ENCODE measurements around the gene DUSP22.

Gene DUSP22

GRCh38 chr6:337805-338368, 45.6 kb downstream of the DUSP22 start:
- peak; percentile 25 for DNase-seq (ENCODE audit: low read depth, low spot score)

- DNase-seq (ENCODE audit: low read depth, low spot score) = no peak
Measured at GRCh38 chr6:338815-339262, 46.6 kb downstream of the DUSP22 start.

- no peak for DNase-seq (ENCODE audit: low read depth, low spot score)
Measured at GRCh38 chr6:339480-339879, 47.2 kb downstream of the DUSP22 start.

- DNase-seq (ENCODE audit: low read depth, low spot score) = no peak
Measured at GRCh38 chr6:340186-340955, 48.1 kb downstream of the DUSP22 start.

GRCh38 chr6:340991-341827, 48.9 kb downstream of the DUSP22 start:
- no peak for DNase-seq (ENCODE audit: low read depth, low spot score)

GRCh38 chr6:341914-342831, 49.9 kb downstream of the DUSP22 start:
- DNase-seq (ENCODE audit: low read depth, low spot score) = no peak

GRCh38 chr6:342832-343179, 50.5 kb downstream of the DUSP22 start:
- no peak for DNase-seq (ENCODE audit: low read depth, low spot score)

- DNase-seq (ENCODE audit: low read depth, low spot score) = no peak
Measured at GRCh38 chr6:343226-343935, 51.1 kb downstream of the DUSP22 start.

- no peak for DNase-seq (ENCODE audit: low read depth, low spot score)
Measured at GRCh38 chr6:343960-344815, 51.9 kb downstream of the DUSP22 start.

GRCh38 chr6:344816-345340, 52.6 kb downstream of the DUSP22 start:
- DNase-seq (ENCODE audit: low read depth, low spot score) = no peak

GRCh38 chr6:345747-346385, 53.6 kb downstream of the DUSP22 start:
- DNase-seq (ENCODE audit: low read depth, low spot score) = no peak

GRCh38 chr6:346386-347030, 54.2 kb downstream of the DUSP22 start:
- no peak for DNase-seq (ENCODE audit: low read depth, low spot score)

- no peak for DNase-seq (ENCODE audit: low read depth, low spot score)
Measured at GRCh38 chr6:347232-347631, 54.9 kb downstream of the DUSP22 start.

- no peak for DNase-seq (ENCODE audit: low read depth, low spot score)
Measured at GRCh38 chr6:347951-348859, 55.9 kb downstream of the DUSP22 start.

- DNase-seq (ENCODE audit: low read depth, low spot score) = no peak
Measured at GRCh38 chr6:348860-349396, 56.6 kb downstream of the DUSP22 start.

GRCh38 chr6:349491-349921, 57.2 kb downstream of the DUSP22 start:
- no peak for DNase-seq (ENCODE audit: low read depth, low spot score)

GRCh38 chr6:350371-350770, 58.1 kb downstream of the DUSP22 start:
- no peak for DNase-seq (ENCODE audit: low read depth, low spot score)

Measured in activated naive CD8-positive, alpha-beta T cell treated with anti-CD3 and anti-CD28 coated beads, Interleukin-2, amount 50 U/mL, for 16 hours (primary cell).